HEK293 (cell line): ENCODE data around the gene SRPK3.

Source experiments
- SETDB1 ChIP-seq: IDR thresholded peaks from one replicate; pipeline ENCODE4 v1.6.1; 2017; ENCODE audit warnings: mild to moderate bottlenecking, low read length, moderate library complexity, mixed read lengths; ENCODE audit not compliant: insufficient read length
- ZFP41 ChIP-seq: fragments of 450-650 bp; formaldehyde crosslinking; IDR thresholded peaks from 2 replicates; pipeline ENCODE4 v1.5.1; 2016; ENCODE audit warnings: missing biosample characterization, missing genetic modification characterization, borderline replicate concordance
- ZNF311 ChIP-seq: fragments of 450-650 bp; formaldehyde crosslinking; IDR thresholded peaks from 2 replicates; pipeline ENCODE4 v1.5.1; 2017; ENCODE audit warnings: missing biosample characterization, missing genetic modification characterization, borderline replicate concordance
- ZNF776 ChIP-seq: fragments of 450-650 bp; formaldehyde crosslinking; IDR thresholded peaks from 2 replicates; pipeline ENCODE4 v1.5.0; 2017; ENCODE audit warnings: missing biosample characterization, missing genetic modification characterization, borderline replicate concordance
- TF ChIP-seq, protein P1 (sequence below): fragments of 450-650 bp; formaldehyde crosslinking; IDR thresholded peaks from 2 replicates; pipeline ENCODE4 v1.5.1; 2016; ENCODE audit warnings: missing biosample characterization, missing genetic modification characterization
- TF ChIP-seq, protein P2 (sequence below): fragments of 450-650 bp; formaldehyde crosslinking; IDR thresholded peaks from 2 replicates; pipeline ENCODE4 v1.5.1; 2016; ENCODE audit warnings: missing biosample characterization, missing genetic modification characterization
- TF ChIP-seq, protein P3 (sequence below): IDR thresholded peaks from 2 replicates; pipeline ENCODE4 v1.6.1; 2011; ENCODE audit warnings: mild to moderate bottlenecking, low read depth, low read length, borderline replicate concordance

DNA sequence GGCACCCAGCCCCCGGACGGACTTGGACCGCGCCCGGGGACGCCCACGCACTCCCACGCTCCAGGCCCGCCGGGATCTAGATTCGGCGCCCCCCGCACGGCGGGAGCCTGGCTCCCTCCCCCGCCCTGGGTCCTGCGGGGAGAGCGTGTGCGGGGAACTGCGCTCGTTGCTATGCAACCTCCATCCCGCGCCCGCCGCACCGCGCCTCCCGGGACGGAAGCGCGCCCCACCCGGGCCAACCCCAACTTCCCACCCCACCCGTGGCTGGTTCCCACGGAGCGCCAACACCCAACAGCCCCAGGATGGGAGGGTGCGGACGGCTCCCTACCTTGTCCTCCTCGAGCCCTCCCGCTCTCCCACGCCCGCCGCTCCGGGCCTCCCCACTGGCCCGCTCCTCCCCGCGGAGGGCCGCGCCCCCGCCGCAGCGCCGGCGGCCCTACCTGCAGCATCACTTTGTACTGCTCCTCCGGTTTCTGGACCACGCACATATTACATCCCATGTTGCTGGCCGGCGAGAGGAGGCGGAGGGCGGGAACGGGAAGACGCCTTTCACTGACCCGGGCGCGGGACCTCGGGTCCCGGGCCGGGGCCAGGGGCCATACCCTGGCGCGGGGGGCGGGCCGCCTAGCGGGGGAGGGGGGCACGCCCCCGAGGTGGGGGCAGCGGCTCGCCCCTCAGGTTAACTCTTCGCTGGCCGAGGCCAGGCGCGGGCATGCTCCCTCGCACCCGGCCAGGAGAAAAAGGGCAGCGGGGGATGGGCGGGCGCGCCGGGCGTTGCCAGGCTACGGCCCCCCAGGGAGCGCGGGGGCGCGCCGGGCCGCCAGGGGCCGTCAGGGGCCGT is 49.2 kb downstream of the SRPK3 start, which contains the start of gene PDZD4:
- TF ChIP-seq ZNF311 (no peak), ZNF776 (no peak), ZFP41 (tag by site-specific recombination) (no peak), SETDB1 (no peak)
- TF ChIP-seq, protein P1, sequence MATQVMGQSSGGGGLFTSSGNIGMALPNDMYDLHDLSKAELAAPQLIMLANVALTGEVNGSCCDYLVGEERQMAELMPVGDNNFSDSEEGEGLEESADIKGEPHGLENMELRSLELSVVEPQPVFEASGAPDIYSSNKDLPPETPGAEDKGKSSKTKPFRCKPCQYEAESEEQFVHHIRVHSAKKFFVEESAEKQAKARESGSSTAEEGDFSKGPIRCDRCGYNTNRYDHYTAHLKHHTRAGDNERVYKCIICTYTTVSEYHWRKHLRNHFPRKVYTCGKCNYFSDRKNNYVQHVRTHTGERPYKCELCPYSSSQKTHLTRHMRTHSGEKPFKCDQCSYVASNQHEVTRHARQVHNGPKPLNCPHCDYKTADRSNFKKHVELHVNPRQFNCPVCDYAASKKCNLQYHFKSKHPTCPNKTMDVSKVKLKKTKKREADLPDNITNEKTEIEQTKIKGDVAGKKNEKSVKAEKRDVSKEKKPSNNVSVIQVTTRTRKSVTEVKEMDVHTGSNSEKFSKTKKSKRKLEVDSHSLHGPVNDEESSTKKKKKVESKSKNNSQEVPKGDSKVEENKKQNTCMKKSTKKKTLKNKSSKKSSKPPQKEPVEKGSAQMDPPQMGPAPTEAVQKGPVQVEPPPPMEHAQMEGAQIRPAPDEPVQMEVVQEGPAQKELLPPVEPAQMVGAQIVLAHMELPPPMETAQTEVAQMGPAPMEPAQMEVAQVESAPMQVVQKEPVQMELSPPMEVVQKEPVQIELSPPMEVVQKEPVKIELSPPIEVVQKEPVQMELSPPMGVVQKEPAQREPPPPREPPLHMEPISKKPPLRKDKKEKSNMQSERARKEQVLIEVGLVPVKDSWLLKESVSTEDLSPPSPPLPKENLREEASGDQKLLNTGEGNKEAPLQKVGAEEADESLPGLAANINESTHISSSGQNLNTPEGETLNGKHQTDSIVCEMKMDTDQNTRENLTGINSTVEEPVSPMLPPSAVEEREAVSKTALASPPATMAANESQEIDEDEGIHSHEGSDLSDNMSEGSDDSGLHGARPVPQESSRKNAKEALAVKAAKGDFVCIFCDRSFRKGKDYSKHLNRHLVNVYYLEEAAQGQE (tag by site-specific recombination): no peak
- TF ChIP-seq, protein P2, sequence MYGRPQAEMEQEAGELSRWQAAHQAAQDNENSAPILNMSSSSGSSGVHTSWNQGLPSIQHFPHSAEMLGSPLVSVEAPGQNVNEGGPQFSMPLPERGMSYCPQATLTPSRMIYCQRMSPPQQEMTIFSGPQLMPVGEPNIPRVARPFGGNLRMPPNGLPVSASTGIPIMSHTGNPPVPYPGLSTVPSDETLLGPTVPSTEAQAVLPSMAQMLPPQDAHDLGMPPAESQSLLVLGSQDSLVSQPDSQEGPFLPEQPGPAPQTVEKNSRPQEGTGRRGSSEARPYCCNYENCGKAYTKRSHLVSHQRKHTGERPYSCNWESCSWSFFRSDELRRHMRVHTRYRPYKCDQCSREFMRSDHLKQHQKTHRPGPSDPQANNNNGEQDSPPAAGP: no peak
- TF ChIP-seq, protein P3, sequence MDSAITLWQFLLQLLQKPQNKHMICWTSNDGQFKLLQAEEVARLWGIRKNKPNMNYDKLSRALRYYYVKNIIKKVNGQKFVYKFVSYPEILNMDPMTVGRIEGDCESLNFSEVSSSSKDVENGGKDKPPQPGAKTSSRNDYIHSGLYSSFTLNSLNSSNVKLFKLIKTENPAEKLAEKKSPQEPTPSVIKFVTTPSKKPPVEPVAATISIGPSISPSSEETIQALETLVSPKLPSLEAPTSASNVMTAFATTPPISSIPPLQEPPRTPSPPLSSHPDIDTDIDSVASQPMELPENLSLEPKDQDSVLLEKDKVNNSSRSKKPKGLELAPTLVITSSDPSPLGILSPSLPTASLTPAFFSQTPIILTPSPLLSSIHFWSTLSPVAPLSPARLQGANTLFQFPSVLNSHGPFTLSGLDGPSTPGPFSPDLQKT: no peak
